Neural progenitor cell (in vitro differentiated cells): ENCODE measurements around the gene ZSCAN10. TPM values are rescaled to one million over a fixed set of nuclear protein-coding genes. Genes with fewer than 3 reads are reported as not detected.
"Not testable (repeated sequence)": the region's sequence is repeated elsewhere in the genome, so short reads cannot be mapped to it uniquely, and the experiment has no call there.

ENCODE experiments used
- DNase-seq: peaks from one replicate; pipeline ENCODE4 v3.0.0-alpha.2; 2016; ENCODE audit warnings: low spot score
- H2AFZ ChIP-seq: fragments of 200-600 bp; sonication (generic); replicated peaks from 2 replicates; pipeline ENCODE4 v1.6.1; 2016; ENCODE audit warnings: antibody characterized with exemption
- H3F3A ChIP-seq: fragments of 200-600 bp; sonication (generic); 2 replicates; pipeline ENCODE4 v1.6.1; 2016; ENCODE audit warnings: antibody characterized with exemption, low read depth
- H3K27ac ChIP-seq: fragments of 200-600 bp; sonication (generic); 2 replicates; pipeline ENCODE4 v1.5.1; 2016; ENCODE audit warnings: mild to moderate bottlenecking
- H3K27me3 ChIP-seq: fragments of 200-600 bp; sonication (generic); 2 replicates; pipeline ENCODE4 v1.6.1; 2016; ENCODE audit warnings: mild to moderate bottlenecking, moderate library complexity
- H3K36me3 ChIP-seq: fragments of 200-600 bp; sonication (generic); 2 replicates; pipeline ENCODE4 v1.5.1; 2016
- H3K4me1 ChIP-seq: fragments of 200-600 bp; sonication (generic); 2 replicates; pipeline ENCODE4 v1.6.1; 2016; ENCODE audit warnings: mixed run types
- H3K4me2 ChIP-seq: fragments of 200-600 bp; sonication (generic); 2 replicates; pipeline ENCODE4 v1.6.1; 2016
- H3K4me3 ChIP-seq: fragments of 200-600 bp; sonication (generic); 2 replicates; pipeline ENCODE4 v1.5.1; 2016
- H3K79me2 ChIP-seq: fragments of 200-600 bp; sonication (generic); 2 replicates; pipeline ENCODE4 v1.6.1; 2016; ENCODE audit warnings: low read depth
- H3K9ac ChIP-seq: fragments of 200-600 bp; sonication (generic); 2 replicates; pipeline ENCODE4 v1.6.1; 2016
- H3K9me3 ChIP-seq: fragments of 200-600 bp; sonication (generic); 2 replicates; pipeline ENCODE4 v1.5.1; 2016; ENCODE audit warnings: low read depth
- H4K20me1 ChIP-seq: fragments of 200-600 bp; sonication (generic); 2 replicates; pipeline ENCODE4 v1.6.1; 2016; ENCODE audit warnings: low read depth
- H3K27ac Mint-ChIP-seq: 3 replicates; pipeline ENCODE4 v1.8.0; 2021; ENCODE audit warnings: mixed read lengths
- H3K27me3 Mint-ChIP-seq: 2 replicates; pipeline ENCODE4 v1.8.0; 2022; ENCODE audit warnings: low read depth, mild to moderate bottlenecking, inconsistent platforms, moderate library complexity, mixed read lengths; ENCODE audit not compliant: insufficient read depth
- H3K36me3 Mint-ChIP-seq: 3 replicates; pipeline ENCODE4 v1.8.0; 2021; ENCODE audit warnings: mixed read lengths
- H3K4me1 Mint-ChIP-seq: 3 replicates; pipeline ENCODE4 v1.8.0; 2021; ENCODE audit warnings: mixed read lengths
- H3K4me3 Mint-ChIP-seq: 3 replicates; pipeline ENCODE4 v1.8.0; 2021; ENCODE audit warnings: mild to moderate bottlenecking, moderate library complexity, mixed read lengths
- H3K9me3 Mint-ChIP-seq: 3 replicates; pipeline ENCODE4 v1.8.0; 2020; ENCODE audit warnings: mixed read lengths
- EZH2 ChIP-seq: fragments of 200-600 bp; sonication (generic); IDR thresholded peaks from 2 replicates; pipeline ENCODE4 v1.6.1; 2017; ENCODE audit warnings: antibody characterized with exemption, mild to moderate bottlenecking, moderate library complexity
- EZH2phosphoT487 ChIP-seq: fragments of 200-600 bp; sonication (generic); IDR thresholded peaks from 2 replicates; pipeline ENCODE4 v1.6.1; 2017; ENCODE audit warnings: antibody characterized with exemption
- total RNA-seq: library from RNA; depleted of rRNA; stranded (reverse); fragments of >200 nt; gene quantifications from 2 replicates; pipeline ENCODE4 v1.2.3, GENCODE V29; 2015; ENCODE audit warnings: low replicate concordance
- TF ChIP-seq, protein P1 (sequence below): fragments of 200-600 bp; sonication (generic); IDR thresholded peaks from 2 replicates; pipeline ENCODE4 v1.5.1; 2017; ENCODE audit warnings: antibody characterized with exemption, mild to moderate bottlenecking

Gene ZSCAN10
- total RNA-seq, 1 donor from 2014 or later, result 5.4 TPM

DNA sequence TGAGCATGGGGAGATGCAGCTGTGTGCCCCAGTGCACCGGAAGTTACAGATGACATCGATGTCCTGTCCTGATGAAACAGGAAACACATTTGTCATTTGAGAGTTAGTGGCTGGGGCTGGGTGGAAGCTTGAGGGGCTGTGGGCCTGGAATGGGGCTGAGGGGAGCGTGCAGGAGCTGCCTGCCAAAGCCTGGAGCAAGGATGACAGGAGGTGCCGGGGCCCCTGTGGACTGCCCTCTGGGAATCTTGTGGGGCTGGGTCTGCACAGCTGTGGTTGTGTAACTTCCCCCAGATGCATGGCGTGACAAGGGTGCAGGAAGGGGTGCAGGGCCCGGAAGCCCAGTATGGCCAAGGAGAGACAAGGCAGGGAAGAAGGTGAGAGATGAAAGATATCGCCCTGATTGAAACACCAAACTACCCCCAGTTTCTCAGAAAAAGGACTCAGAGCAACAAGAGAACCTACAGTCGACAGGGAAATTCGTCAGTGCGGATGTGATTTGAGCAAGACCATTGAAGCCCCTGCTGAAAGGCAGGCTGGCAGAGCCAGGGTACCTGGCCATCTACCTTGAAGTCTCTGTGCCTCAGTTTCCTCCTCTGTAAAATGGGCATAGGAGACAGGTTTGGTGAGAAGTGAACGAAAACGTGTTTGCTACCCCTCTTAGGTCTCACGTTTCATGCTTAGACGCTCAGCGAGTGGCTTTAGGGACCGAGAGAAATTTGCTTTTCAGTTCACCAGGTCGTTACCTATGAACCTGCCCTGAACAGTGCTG lies 43.9 kb downstream of the ZSCAN10 start:
- H3K36me3 Mint-ChIP-seq, result peaks cover 5% of the 10 kb centered on the region
- TF ChIP-seq, protein P1, sequence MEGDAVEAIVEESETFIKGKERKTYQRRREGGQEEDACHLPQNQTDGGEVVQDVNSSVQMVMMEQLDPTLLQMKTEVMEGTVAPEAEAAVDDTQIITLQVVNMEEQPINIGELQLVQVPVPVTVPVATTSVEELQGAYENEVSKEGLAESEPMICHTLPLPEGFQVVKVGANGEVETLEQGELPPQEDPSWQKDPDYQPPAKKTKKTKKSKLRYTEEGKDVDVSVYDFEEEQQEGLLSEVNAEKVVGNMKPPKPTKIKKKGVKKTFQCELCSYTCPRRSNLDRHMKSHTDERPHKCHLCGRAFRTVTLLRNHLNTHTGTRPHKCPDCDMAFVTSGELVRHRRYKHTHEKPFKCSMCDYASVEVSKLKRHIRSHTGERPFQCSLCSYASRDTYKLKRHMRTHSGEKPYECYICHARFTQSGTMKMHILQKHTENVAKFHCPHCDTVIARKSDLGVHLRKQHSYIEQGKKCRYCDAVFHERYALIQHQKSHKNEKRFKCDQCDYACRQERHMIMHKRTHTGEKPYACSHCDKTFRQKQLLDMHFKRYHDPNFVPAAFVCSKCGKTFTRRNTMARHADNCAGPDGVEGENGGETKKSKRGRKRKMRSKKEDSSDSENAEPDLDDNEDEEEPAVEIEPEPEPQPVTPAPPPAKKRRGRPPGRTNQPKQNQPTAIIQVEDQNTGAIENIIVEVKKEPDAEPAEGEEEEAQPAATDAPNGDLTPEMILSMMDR, result no peak
- TF ChIP-seq EZH2 (no peak), EZH2phosphoT487 (no peak)
- no peaks in the 10 kb centered on the region for H3K9me3 Mint-ChIP-seq

DNA sequence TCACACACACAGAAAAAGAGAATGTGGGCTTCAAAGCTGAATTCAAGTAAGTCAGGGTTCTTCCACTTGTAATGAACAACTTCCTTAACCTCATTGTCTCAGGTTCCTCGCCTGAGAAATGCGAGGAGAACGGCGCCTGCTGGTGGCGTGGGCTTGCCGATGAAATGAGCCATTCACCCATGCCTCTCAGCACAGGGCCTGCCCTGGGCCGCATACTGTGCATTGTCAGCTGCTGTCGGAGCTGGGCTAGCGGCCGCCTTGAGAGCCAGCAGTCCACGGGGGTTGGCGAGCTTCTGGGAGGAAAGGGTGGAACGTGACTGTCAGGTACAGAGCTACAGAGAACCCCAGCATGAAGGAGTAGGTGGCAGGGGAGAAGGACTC lies 45.8 kb downstream of the ZSCAN10 start:
- not testable (repeated sequence) for H3K27ac Mint-ChIP-seq, H3K9me3 Mint-ChIP-seq, H2AFZ ChIP-seq, H3K36me3 Mint-ChIP-seq, H3K9me3 ChIP-seq, H3K79me2 ChIP-seq, H3K4me1 ChIP-seq, H3K4me3 ChIP-seq, H3K36me3 ChIP-seq, H3K27ac ChIP-seq, H3F3A ChIP-seq, DNase-seq, H3K4me2 ChIP-seq, H3K4me1 Mint-ChIP-seq, H3K9ac ChIP-seq, H3K4me3 Mint-ChIP-seq
- H3K27me3 ChIP-seq, result peaks cover 48% of the 10 kb centered on the region
- H3K27me3 Mint-ChIP-seq, result peaks cover 15% of the 10 kb centered on the region
- peaks cover 18% of the 10 kb centered on the region for H4K20me1 ChIP-seq

More for the DNA sequence above, 43.9 kb downstream of the ZSCAN10 start:
- H3K4me2 ChIP-seq, result no peak overlapping the region
- H3K36me3 ChIP-seq, result no peaks in the 10 kb centered on the region
- H2AFZ ChIP-seq, result no peak overlapping the region
- peaks cover 12% of the 10 kb centered on the region for H3K27me3 Mint-ChIP-seq
- H3K4me3 ChIP-seq, result no peak overlapping the region
- H3K4me1 ChIP-seq, result peaks cover 4% of the 10 kb centered on the region
- H3K9ac ChIP-seq, result no peak overlapping the region
- H3K4me1 Mint-ChIP-seq, result peaks cover 12% of the 10 kb centered on the region
- no peaks in the 10 kb centered on the region for H3K79me2 ChIP-seq
- H3K27ac Mint-ChIP-seq, result no peak overlapping the region
- peaks cover 5% of the 10 kb centered on the region for H3F3A ChIP-seq
- no peaks in the 10 kb centered on the region for H3K9me3 ChIP-seq
- peaks cover 42% of the 10 kb centered on the region for H3K27me3 ChIP-seq
- H3K27ac ChIP-seq, result no peak overlapping the region
- H3K4me3 Mint-ChIP-seq, result peak overlapping the region; percentile 58
- peaks cover 16% of the 10 kb centered on the region for H4K20me1 ChIP-seq
- no peak for DNase-seq

DNA sequence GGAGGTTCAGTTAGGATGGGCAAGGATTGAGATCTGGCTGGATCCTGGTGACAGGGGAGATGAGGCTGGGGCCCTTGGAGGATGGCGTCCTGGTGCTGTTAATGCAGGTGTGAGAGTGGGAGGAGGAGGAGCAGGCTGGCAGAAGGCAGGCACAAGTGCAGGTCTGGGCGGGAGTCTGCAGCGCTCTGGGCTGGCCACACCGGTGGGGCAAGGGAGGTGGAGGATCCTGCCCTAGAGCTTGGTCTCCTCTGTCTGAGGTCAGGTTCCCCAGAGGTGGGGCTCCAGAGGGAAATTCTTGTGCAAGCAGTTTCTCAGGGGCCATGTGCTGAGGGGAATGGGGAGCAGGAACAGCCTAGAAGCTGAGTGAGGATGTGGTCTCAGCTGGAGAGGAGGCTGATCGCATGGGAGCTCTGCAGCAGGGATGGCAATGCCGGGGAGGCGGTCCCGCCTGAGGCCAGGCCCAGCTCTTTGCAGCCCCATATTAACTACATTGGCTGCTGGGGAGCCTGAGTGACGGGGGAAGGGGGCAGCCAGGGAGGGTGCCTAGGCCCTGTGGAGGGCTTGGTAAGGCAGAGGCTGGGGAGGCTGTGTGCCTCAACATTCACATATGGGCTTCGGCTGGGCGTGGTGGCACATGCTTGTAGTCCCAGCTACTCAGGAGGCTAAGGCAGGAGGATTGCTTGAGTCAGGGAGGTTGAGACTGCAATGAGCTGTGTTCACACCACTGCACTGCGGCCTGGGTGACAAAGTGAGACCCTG lies 46.3 kb downstream of the ZSCAN10 start:
- not testable (repeated sequence) for H3K4me1 ChIP-seq, H3K4me1 Mint-ChIP-seq, H3K9ac ChIP-seq, H3K27ac ChIP-seq, H3K79me2 ChIP-seq, H2AFZ ChIP-seq, H3K9me3 ChIP-seq, H3K9me3 Mint-ChIP-seq, H3K36me3 ChIP-seq, H3K4me2 ChIP-seq, H3K36me3 Mint-ChIP-seq, H3K27ac Mint-ChIP-seq, H3K4me3 Mint-ChIP-seq, H3K4me3 ChIP-seq, DNase-seq, H3F3A ChIP-seq
- H3K27me3 Mint-ChIP-seq, result peaks cover 21% of the 10 kb centered on the region
- peaks cover 14% of the 10 kb centered on the region for H4K20me1 ChIP-seq
- peaks cover 48% of the 10 kb centered on the region for H3K27me3 ChIP-seq

DNA sequence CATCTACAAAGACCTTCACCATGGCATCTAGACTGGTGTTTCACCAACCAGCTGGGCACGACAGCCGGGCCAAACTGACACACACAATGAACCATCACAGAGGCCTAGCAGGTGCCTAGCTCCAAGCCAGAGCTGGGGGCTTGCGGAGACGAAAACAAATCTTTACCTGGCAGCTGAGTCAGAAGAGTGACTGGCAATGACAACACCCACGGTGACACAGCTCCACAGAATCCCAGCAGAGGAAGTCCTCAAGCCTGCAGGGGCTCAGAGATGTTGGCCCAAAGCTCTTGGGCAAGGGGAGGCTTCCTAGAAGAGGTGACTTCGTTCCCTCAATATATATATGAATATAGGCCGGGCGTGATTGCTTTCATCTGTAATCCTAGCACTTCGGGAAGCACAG lies 47.6 kb downstream of the ZSCAN10 start:
- H3F3A ChIP-seq, result peaks cover 12% of the 10 kb centered on the region
- DNase-seq, result no peak
- Mint-ChIP-seq H3K4me3 (no peak overlapping the region), H3K27ac (no peak overlapping the region), H3K27me3 (peaks cover 29% of the 10 kb centered on the region), H3K4me1 (peaks cover 5% of the 10 kb centered on the region), H3K36me3 (peaks cover 5% of the 10 kb centered on the region), H3K9me3 (no peaks in the 10 kb centered on the region)
- H3K27me3 ChIP-seq, result peaks cover 49% of the 10 kb centered on the region
- no peaks in the 10 kb centered on the region for H3K4me1 ChIP-seq
- no peaks in the 10 kb centered on the region for H3K79me2 ChIP-seq
- H3K36me3 ChIP-seq, result no peaks in the 10 kb centered on the region
- H3K4me2 ChIP-seq, result no peak overlapping the region
- H3K9ac ChIP-seq, result no peak overlapping the region
- H4K20me1 ChIP-seq, result peaks cover 14% of the 10 kb centered on the region
- no peak overlapping the region for H2AFZ ChIP-seq
- no peak overlapping the region for H3K27ac ChIP-seq
- H3K9me3 ChIP-seq, result no peaks in the 10 kb centered on the region
- H3K4me3 ChIP-seq, result no peak overlapping the region
- TF ChIP-seq EZH2 (no peak), EZH2phosphoT487 (no peak)
- TF ChIP-seq, protein P1, result no peak
